NB4 (cell line): ENCODE data around the gene RRAGB.

Source experiments
- DNase-seq: peaks from one replicate; pipeline ENCODE4 v3.0.0; 2010; ENCODE audit warnings: low read depth
- H3K4me3 ChIP-seq: one replicate; pipeline ENCODE4 v1.5.1; 2011; ENCODE audit warnings: mild to moderate bottlenecking, low read depth, low read length, moderate library complexity
- MYC ChIP-seq: IDR thresholded peaks from 2 replicates; pipeline ENCODE4 v1.6.1; 2011; ENCODE audit warnings: low read depth, low read length
- POLR2A ChIP-seq: IDR thresholded peaks from 2 replicates; pipeline ENCODE4 v1.6.1; 2011; ENCODE audit warnings: mild to moderate bottlenecking; ENCODE audit not compliant: insufficient read length; ENCODE audit errors: extremely low read depth
- TF ChIP-seq, protein P1 (sequence below): IDR thresholded peaks from one replicate; pipeline ENCODE4 v1.5.1; 2012; ENCODE audit warnings: low read depth, low read length
- TF ChIP-seq, protein P2 (sequence below): IDR thresholded peaks from 2 replicates; pipeline ENCODE4 v1.6.1; 2011; ENCODE audit warnings: low read depth, low read length

The RRAGB gene

GRCh38 chrX:55709735-55710134 is 7.8 kb upstream of the RRAGB start:
- TF ChIP-seq, protein P1, sequence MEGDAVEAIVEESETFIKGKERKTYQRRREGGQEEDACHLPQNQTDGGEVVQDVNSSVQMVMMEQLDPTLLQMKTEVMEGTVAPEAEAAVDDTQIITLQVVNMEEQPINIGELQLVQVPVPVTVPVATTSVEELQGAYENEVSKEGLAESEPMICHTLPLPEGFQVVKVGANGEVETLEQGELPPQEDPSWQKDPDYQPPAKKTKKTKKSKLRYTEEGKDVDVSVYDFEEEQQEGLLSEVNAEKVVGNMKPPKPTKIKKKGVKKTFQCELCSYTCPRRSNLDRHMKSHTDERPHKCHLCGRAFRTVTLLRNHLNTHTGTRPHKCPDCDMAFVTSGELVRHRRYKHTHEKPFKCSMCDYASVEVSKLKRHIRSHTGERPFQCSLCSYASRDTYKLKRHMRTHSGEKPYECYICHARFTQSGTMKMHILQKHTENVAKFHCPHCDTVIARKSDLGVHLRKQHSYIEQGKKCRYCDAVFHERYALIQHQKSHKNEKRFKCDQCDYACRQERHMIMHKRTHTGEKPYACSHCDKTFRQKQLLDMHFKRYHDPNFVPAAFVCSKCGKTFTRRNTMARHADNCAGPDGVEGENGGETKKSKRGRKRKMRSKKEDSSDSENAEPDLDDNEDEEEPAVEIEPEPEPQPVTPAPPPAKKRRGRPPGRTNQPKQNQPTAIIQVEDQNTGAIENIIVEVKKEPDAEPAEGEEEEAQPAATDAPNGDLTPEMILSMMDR: no peak
- TF ChIP-seq, protein P2, sequence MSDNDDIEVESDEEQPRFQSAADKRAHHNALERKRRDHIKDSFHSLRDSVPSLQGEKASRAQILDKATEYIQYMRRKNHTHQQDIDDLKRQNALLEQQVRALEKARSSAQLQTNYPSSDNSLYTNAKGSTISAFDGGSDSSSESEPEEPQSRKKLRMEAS: no peak
- DNase-seq: peak; percentile 14
- H3K4me3 ChIP-seq: no peak overlapping the region

DNA sequence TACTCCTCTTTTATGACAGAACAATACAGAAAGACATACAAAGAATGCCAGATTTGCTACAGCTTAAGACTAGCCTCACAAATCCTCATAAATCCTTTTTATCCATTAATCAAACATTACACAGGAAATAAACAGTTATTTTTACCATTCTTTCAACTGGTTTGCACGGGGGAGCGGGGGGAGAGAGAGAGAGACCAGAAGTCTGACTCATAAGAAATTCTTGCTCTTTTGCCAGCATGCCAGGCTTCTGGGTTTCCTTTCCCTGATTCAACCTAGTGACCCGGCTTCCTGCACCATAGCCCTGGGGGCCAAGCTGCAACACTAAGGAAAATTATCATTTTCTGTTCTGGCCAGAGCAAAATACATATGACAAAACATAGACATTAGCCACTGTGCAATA is 6.8 kb upstream of the RRAGB start:
- DNase-seq: no peak
- TF ChIP-seq, protein P2: no peak
- TF ChIP-seq MYC: no peak
- TF ChIP-seq, protein P1: no peak
- TF ChIP-seq POLR2A: no peak
- H3K4me3 ChIP-seq: no peak overlapping the region

- no peak for DNase-seq
- no peak overlapping the region for H3K4me3 ChIP-seq
- TF ChIP-seq, protein P1: no peak
- TF ChIP-seq, protein P2: no peak
- TF ChIP-seq POLR2A (no peak), MYC (no peak)
Observed at GRCh38 chrX:55713631-55714030, 3.9 kb upstream of the RRAGB start.

DNA sequence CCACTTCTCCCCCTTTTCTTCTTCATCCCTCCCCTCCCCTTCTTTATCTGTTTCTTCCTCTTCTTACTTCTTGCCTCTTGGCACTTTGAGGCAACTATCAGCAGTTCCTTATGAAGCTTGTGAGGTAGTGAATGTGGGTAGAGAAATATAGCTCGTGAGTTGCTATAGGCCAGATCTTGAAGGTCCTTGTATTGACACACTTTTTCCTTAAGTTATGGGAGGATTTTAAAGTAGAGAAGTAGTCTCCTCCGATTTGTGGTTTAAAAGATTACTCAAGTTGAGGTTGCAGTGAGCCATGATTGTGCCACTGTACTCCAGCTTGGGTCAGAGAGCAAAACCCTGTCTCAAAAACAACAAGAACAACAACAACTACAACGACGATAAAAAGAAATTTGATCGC is 3.4 kb upstream of the RRAGB start:
- H3K4me3 ChIP-seq: no peak overlapping the region
- TF ChIP-seq MYC (no peak), POLR2A (no peak)
- TF ChIP-seq, protein P2: no peak
- TF ChIP-seq, protein P1: no peak
- peak; percentile 28 for DNase-seq

- no peak for TF ChIP-seq MYC
- no peak for TF ChIP-seq POLR2A
- TF ChIP-seq, protein P1: peak; percentile 12
- TF ChIP-seq, protein P2: no peak
- H3K4me3 ChIP-seq: no peak overlapping the region
- DNase-seq: peak; percentile 20
Observed at GRCh38 chrX:55715847-55716246, 1.7 kb upstream of the RRAGB start.

DNA sequence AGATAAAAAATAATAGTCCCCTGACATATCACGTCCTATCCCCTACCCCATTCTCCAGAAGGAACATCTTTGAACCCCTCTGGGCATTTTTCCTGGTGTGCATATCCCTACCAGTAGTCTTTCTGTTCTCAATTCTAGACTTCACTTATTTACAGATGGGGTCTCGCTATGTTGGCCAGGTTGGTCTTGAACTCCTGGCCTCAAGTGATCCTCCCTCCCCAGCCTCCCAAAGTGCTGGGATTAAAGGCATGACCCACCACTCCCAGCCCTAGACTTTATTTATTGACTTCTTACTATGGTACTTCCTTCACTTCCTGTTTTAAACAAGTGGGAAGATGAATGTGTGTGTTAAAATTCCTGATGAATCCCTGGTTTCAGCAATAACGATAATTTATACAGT is 612 bp upstream of the RRAGB start:
- H3K4me3 ChIP-seq: peak overlapping the region; percentile 56
- no peak for TF ChIP-seq POLR2A
- TF ChIP-seq, protein P1: no peak
- TF ChIP-seq, protein P2: no peak
- no peak for TF ChIP-seq MYC
- DNase-seq: no peak
